Esophagus muscularis mucosa (tissue), 3 donors: ENCODE data around the gene ADGRV1.

Experiments used
- CTCF ChIP-seq, 3 experiments: fragments of 200-600 bp in 2 of 3; fragments of 450-650 bp in 1 of 3; sonication (generic) in 2 of 3; IDR thresholded peaks; one replicate each; pipeline ENCODE4 v1.5.1; 2017 to 2019; ENCODE audit warnings: antibody characterized with exemption in 3 of 3, mild to moderate bottlenecking in 2 of 3, moderate library complexity in 1 of 3
- POLR2A ChIP-seq: fragments of 450-650 bp; IDR thresholded peaks from one replicate; pipeline ENCODE4 v1.6.1; 2017; ENCODE audit warnings: antibody characterized with exemption, moderate library complexity, mild to moderate bottlenecking, low read depth
- POLR2AphosphoS5 ChIP-seq, 2 donors: sonication (generic); formaldehyde crosslinking; IDR thresholded peaks; one replicate each; pipeline ENCODE4 v1.6.1; 2017; ENCODE audit warnings: antibody characterized with exemption in 2 of 2

DNA sequence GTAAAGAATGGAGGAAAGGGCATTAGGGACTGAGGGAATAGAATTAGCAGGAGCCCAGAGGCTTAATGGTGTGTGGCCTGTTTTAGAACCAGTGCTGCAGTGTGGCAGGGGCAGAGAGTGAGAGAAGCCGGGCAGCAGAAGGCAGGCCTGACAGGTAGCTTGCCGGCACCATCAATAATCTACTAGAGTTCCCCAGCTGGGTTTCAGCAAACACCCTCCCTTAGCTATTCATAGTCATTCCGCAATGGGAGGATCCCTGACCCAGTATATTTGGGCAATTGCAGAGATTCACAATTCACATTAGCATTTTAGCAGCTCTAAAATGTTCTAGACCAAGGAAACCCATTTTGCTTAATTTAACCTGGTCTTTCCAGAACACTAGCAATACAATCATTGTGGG is 596.7 kb downstream of the ADGRV1 start:
- TF ChIP-seq CTCF (IDR thresholded peaks at IDR 0.05), result no peak
- TF ChIP-seq POLR2AphosphoS5 (IDR thresholded peaks at IDR 0.05), result no peak
- no peak for TF ChIP-seq POLR2A
